ENCODE measurements around the gene THSD4. TPM values are rescaled to one million over a fixed set of nuclear protein-coding genes. Genes with fewer than 3 reads are reported as not detected.

THSD4 gene
- total and polyA plus RNA-seq, 2 of the 4 experiments (the other 2 are of a cell fraction), result 25.5 to 31.1 TPM

- DNase-seq (no peak), ATAC-seq (ENCODE audit: low read depth) (no peak)
- Histone ChIP-seq H2AK5ac (ENCODE audit: low read depth, low read length) (no peak overlapping the region), H3K36me3 (ENCODE audit: control insufficient read depth, insufficient read depth, low read length) (peaks cover 2% of the 10 kb centered on the region; the same call in 1 of the 2 replicates), H3K18ac (ENCODE audit: low read depth, low read length) (no peak overlapping the region), H3K79me1 (ENCODE audit: low read depth in 1 of 2, low read length in 2 of 2) (peaks cover 6 to 7% of the 10 kb centered on the region in 2 experiments; a peak in 1 of 4 replicates), H3K4me1 (ENCODE audit: control insufficient read depth, insufficient read depth, low read length) (peaks cover 9% of the 10 kb centered on the region), H2BK15ac (ENCODE audit: low read depth, low read length) (no peak overlapping the region), H2AFZ (replicated peaks; ENCODE audit: low read length, poor library complexity) (no peak overlapping the region), H3K4me2 (ENCODE audit: low read depth, low read length) (no peak overlapping the region), H3K9me1 (ENCODE audit: insufficient read depth, low read length) (peaks cover 6% of the 10 kb centered on the region), H3K23ac (ENCODE audit: low read depth, low read length) (no peak overlapping the region), H3K4ac (ENCODE audit: low read depth, low read length) (no peak overlapping the region), H2BK5ac (ENCODE audit: low read depth, low read length, poor library complexity, severe bottlenecking) (no peak overlapping the region), H3K9me3 (ENCODE audit: control insufficient read depth, insufficient read depth, low read length) (no peaks in the 10 kb centered on the region), H4K5ac (ENCODE audit: low read depth, low read length) (no peak overlapping the region), H3K27ac (ENCODE audit: insufficient read depth, low read length) (no peak overlapping the region), H4K91ac (ENCODE audit: insufficient read depth, low read depth, low read length) (no peak overlapping the region), H4K20me1 (ENCODE audit: insufficient read depth, low read length) (peaks cover 19% of the 10 kb centered on the region; the same call in 1 of the 2 replicates), H3K14ac (replicated peaks; ENCODE audit: low read depth, low read length) (no peak overlapping the region), H3K4me3 (ENCODE audit: insufficient read depth, low read depth, low read length) (no peak overlapping the region), H2BK120ac (ENCODE audit: low read depth, low read length) (no peak overlapping the region), H2AK9ac (replicated peaks; ENCODE audit: low read depth, low read length, poor library complexity) (no peak overlapping the region), H4K8ac (ENCODE audit: low read depth in 2 of 2, low read length in 2 of 2) (no peak overlapping the region), H3K9ac (ENCODE audit: low read depth, low read length) (no peak overlapping the region), H3K56ac (ENCODE audit: extremely low read depth, insufficient read depth, low read length) (no peak overlapping the region), H3K27me3 (ENCODE audit: control insufficient read depth, insufficient read depth, low read length) (no peaks in the 10 kb centered on the region), H2BK20ac (ENCODE audit: low read depth, low read length) (no peak overlapping the region)
- CTCF ChIA-PET, result interaction anchor here (1.3 kb wide), 1 partner anchor 351 kb away, joined by 3 read pairs; no protein-coding TSS in a partner anchor
- no peak for TF ChIP-seq RCOR1 (IDR thresholded peaks at IDR 0.05; ENCODE audit: insufficient replicate concordance, low read length)
- TF ChIP-seq RFX5 (IDR thresholded peaks at IDR 0.05; ENCODE audit: low read depth, low read length), result no peak
- no peak for TF ChIP-seq SMC3 (IDR thresholded peaks at IDR 0.05; ENCODE audit: low read depth, low read length)
- no peak for TF ChIP-seq USF2 (IDR thresholded peaks at IDR 0.05; ENCODE audit: low read depth, low read length)
- TF ChIP-seq FOS (IDR thresholded peaks at IDR 0.05; ENCODE audit: low read depth, low read length), result no peak
- TF ChIP-seq NFE2L2 (IDR thresholded peaks at IDR 0.05; ENCODE audit: low read depth, low read length), result no peak
- TF ChIP-seq BHLHE40 (IDR thresholded peaks at IDR 0.05; ENCODE audit: low read depth, low read length), result no peak
- no peak for TF ChIP-seq CTCF (conservative IDR thresholded peaks at IDR 0.05; ENCODE audit: low read depth, low read length)
- no peak for TF ChIP-seq CHD1 (IDR thresholded peaks at IDR 0.05; ENCODE audit: low read depth, low read length)
- no peak for TF ChIP-seq MAFK (IDR thresholded peaks at IDR 0.05; ENCODE audit: low read depth, low read length)
- TF ChIP-seq MXI1 (IDR thresholded peaks at IDR 0.05; ENCODE audit: borderline replicate concordance, low read depth, low read length), result no peak
- TF ChIP-seq POLR2A (IDR thresholded peaks at IDR 0.05; ENCODE audit: low read depth, low read length), result no peak
- TF ChIP-seq ELK1 (IDR thresholded peaks at IDR 0.05; ENCODE audit: borderline replicate concordance, low read depth, low read length), result no peak
- no peak for TF ChIP-seq RAD21 (IDR thresholded peaks at IDR 0.05; ENCODE audit: low read length)
- TF ChIP-seq CEBPB (IDR thresholded peaks at IDR 0.05; ENCODE audit: low read depth, low read length), result no peak
- TF ChIP-seq MAZ (IDR thresholded peaks at IDR 0.05; ENCODE audit: borderline replicate concordance, low read depth, low read length), result no peak
- 94% methylated on average over 3 of the region's 5 CpGs; no CpG with 5 or more reads in 1 of the 2 experiments for WGBS, 2 experiments (ENCODE audit: extremely low coverage in 2 of 2, insufficient read length in 1 of 2)
- POLR2A ChIA-PET (ENCODE audit: unreplicated experiment), result no interaction called here
- dilution Hi-C loops (cut with HindIII; ENCODE audit: low sequenced_read_pairs, unreplicated experiment) (no loop called here), intact Hi-C loops (cut with micrococcal nuclease) (loop anchor here (2.0 kb wide), 1 partner anchor 707 kb away; no protein-coding TSS in a partner anchor), in situ Hi-C loops (cut with MboI; ENCODE audit: low sequenced_read_pairs) (loop anchor here (5.0 to 10.0 kb wide), 4 partner anchors 202 to 705 kb away; no protein-coding TSS in a partner anchor)
- no TSS peak for BruUV-seq (replicated peaks)
Observed at GRCh38 chr15:71449956-71450355, 334.7 kb downstream of the THSD4 start.

All from IMR-90 (cell line).